Measurements from ENCODE around the gene CPVL. TPM values are rescaled to one million over a fixed set of nuclear protein-coding genes. Genes with fewer than 3 reads are reported as not detected.

Gene CPVL
- total RNA-seq, 1 donor, result 0.36 TPM

DNA sequence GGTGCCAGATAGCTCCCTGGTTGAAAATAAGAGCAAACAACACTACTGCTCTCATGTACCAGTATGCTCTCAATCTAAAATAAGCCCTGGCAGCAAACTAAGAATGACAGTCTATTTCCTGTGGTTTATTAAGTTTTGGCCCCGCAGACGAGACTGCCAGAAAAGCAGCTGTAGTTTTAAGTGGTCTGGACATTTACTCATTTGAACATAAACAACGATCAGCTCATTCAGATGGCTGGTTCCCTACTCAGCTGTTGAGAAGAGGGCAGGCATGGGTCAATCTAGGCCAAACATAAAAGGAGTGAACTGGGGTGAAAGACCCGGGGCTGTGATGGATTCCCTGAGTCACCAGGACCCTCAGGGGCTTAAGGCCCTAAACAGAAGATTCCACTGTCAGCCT, 192.7 kb downstream of the CPVL start:
- TF ChIP-seq CTCF (IDR thresholded peaks at IDR 0.05; ENCODE audit: extremely low read depth, low read depth, low read length), result no peak
- H2AFZ ChIP-seq (ENCODE audit: low read length), result no peak overlapping the region

More for the DNA sequence above, 192.7 kb downstream of the CPVL start:
- Histone ChIP-seq H3K4me1 (ENCODE audit: insufficient read depth, low read length) (peaks cover 9% of the 10 kb centered on the region), H3K36me3 (ENCODE audit: insufficient read depth, low read length) (no peaks in the 10 kb centered on the region), H3K27me3 (ENCODE audit: insufficient read depth, low read length) (peaks cover 52% of the 10 kb centered on the region), H3K79me2 (ENCODE audit: insufficient read depth, low read length) (no peaks in the 10 kb centered on the region), H4K20me1 (ENCODE audit: insufficient read depth, low read length) (no peaks in the 10 kb centered on the region), H3K4me2 (ENCODE audit: insufficient read depth, low read length) (no peak overlapping the region), H3K4me3 (ENCODE audit: insufficient read depth, low read length) (no peak overlapping the region), H3K27ac (ENCODE audit: low read depth, low read length) (no peak overlapping the region), H3K9me3 (ENCODE audit: low read depth, low read length) (no peaks in the 10 kb centered on the region)
- peak; percentile 55 for DNase-seq (ENCODE audit: insufficient read length, low spot score, missing footprints)

Other genes starting within 250 kb of the CPVL start
- gene TRIL, start 188.2 kb downstream of the CPVL start, total RNA-seq, result 0.29 and 0.36 TPM in 2 replicates
- gene CHN2, start 48.2 kb upstream of the CPVL start, total RNA-seq, result under 0.01 TPM in 1 of 2 replicates, not detected in the other

All from osteoblast (primary cell).